IMR-90 (cell line): ENCODE results near the gene RPL39. TPM values are rescaled to one million over a fixed set of nuclear protein-coding genes. Genes with fewer than 3 reads are reported as not detected.

ENCODE experiments used
- ATAC-seq: fragments of 200-7000 bp; cut with Tn5 transposase; 2 replicates; pipeline ENCODE4 v1.9.1; 2020; ENCODE audit warnings: low read depth, mild to moderate bottlenecking, moderate library complexity
- BruUV-seq: library from RNA; stranded (reverse); fragments of 400-500 nt; replicated peaks from 2 replicates; lab custom pipeline; 2021; lab: Mats Ljungman, UMichigan
- CTCF ChIA-PET: fragments of 300-600 bp; formaldehyde crosslinking; extraction: SDS; loops from one replicate; lab custom pipeline; 2021; ENCODE audit warnings: antibody characterized with exemption; lab: Yijun Ruan, JAX
- POLR2A ChIA-PET: fragments of 300-600 bp; sonication (Branson Sonifier 250); formaldehyde crosslinking; loops from one replicate; lab custom pipeline; 2022; ENCODE audit warnings: antibody characterized with exemption; ENCODE audit not compliant: unreplicated experiment; lab: Charles Lee
- DNase-seq: peaks from one replicate; pipeline ENCODE4 v3.0.0; 2013
- H2AFZ ChIP-seq: replicated peaks from 2 replicates; pipeline ENCODE3; 2013; ENCODE audit warnings: low read length, mild to moderate bottlenecking; ENCODE audit not compliant: poor library complexity
- H2AK5ac ChIP-seq: 2 replicates; pipeline ENCODE4 v1.6.1; 2013; ENCODE audit warnings: low read depth, low read length, inconsistent platforms
- H2AK9ac ChIP-seq: replicated peaks from 2 replicates; pipeline ENCODE3; 2013; ENCODE audit warnings: mild to moderate bottlenecking, low read depth, low read length, moderate library complexity; ENCODE audit not compliant: poor library complexity
- H2BK120ac ChIP-seq: 2 replicates; pipeline ENCODE4 v1.6.1; 2013; ENCODE audit warnings: low read depth, low read length, inconsistent platforms
- H2BK15ac ChIP-seq: 3 replicates; pipeline ENCODE4 v1.6.1; 2013; ENCODE audit warnings: low read depth, low read length, inconsistent platforms
- H2BK20ac ChIP-seq: 2 replicates; pipeline ENCODE4 v1.6.1; 2013; ENCODE audit warnings: low read depth, mild to moderate bottlenecking, inconsistent platforms, low read length, moderate library complexity
- H2BK5ac ChIP-seq: 2 replicates; pipeline ENCODE4 v1.6.1; 2013; ENCODE audit warnings: mild to moderate bottlenecking, low read depth, low read length, inconsistent platforms; ENCODE audit not compliant: poor library complexity, severe bottlenecking
- H3K14ac ChIP-seq: replicated peaks from 2 replicates; pipeline ENCODE4 v1.6.1; 2013; ENCODE audit warnings: low read depth, low read length, inconsistent platforms
- H3K18ac ChIP-seq: 2 replicates; pipeline ENCODE4 v1.6.1; 2013; ENCODE audit warnings: low read depth, low read length, control low read depth
- H3K23ac ChIP-seq: 2 replicates; pipeline ENCODE4 v1.6.1; 2013; ENCODE audit warnings: low read depth, low read length, inconsistent platforms
- H3K27ac ChIP-seq: 2 replicates; pipeline ENCODE4 v1.5.1; 2013; ENCODE audit warnings: mild to moderate bottlenecking, control low read depth, low read length; ENCODE audit not compliant: insufficient read depth
- H3K27me3 ChIP-seq: 2 replicates; pipeline ENCODE4 v1.6.1; 2013; ENCODE audit warnings: low read length; ENCODE audit not compliant: control insufficient read depth, insufficient read depth
- H3K36me3 ChIP-seq: 2 replicates; pipeline ENCODE4 v1.6.1; 2013; ENCODE audit warnings: low read length, mixed read lengths; ENCODE audit not compliant: control insufficient read depth, insufficient read depth
- H3K4ac ChIP-seq: 2 replicates; pipeline ENCODE4 v1.6.1; 2013; ENCODE audit warnings: low read depth, low read length, inconsistent platforms
- H3K4me1 ChIP-seq: 2 replicates; pipeline ENCODE4 v1.6.1; 2013; ENCODE audit warnings: low read length, mixed read lengths; ENCODE audit not compliant: control insufficient read depth, insufficient read depth
- H3K4me2 ChIP-seq: 2 replicates; pipeline ENCODE4 v1.6.1; 2013; ENCODE audit warnings: low read depth, mild to moderate bottlenecking, control low read depth, low read length, moderate library complexity
- H3K4me3 ChIP-seq: 2 replicates; pipeline ENCODE4 v1.5.1; 2013; ENCODE audit warnings: low read depth, mild to moderate bottlenecking, control low read depth, low read length, moderate library complexity; ENCODE audit not compliant: insufficient read depth
- H3K56ac ChIP-seq: 2 replicates; pipeline ENCODE4 v1.6.1; 2013; ENCODE audit warnings: low read length, inconsistent platforms; ENCODE audit not compliant: insufficient read depth; ENCODE audit errors: extremely low read depth
- H3K79me1 ChIP-seq, 2 experiments: 2 replicates each; pipeline ENCODE4 v1.6.1; 2013; ENCODE audit warnings: low read length in 2 of 2, inconsistent platforms in 1 of 2, low read depth in 1 of 2
- H3K9ac ChIP-seq: 2 replicates; pipeline ENCODE4 v1.6.1; 2013; ENCODE audit warnings: low read depth, low read length, control low read depth
- H3K9me1 ChIP-seq: 2 replicates; pipeline ENCODE4 v1.6.1; 2013; ENCODE audit warnings: low read length, inconsistent platforms; ENCODE audit not compliant: insufficient read depth
- H3K9me3 ChIP-seq: 2 replicates; pipeline ENCODE4 v1.6.1; 2013; ENCODE audit warnings: low read length; ENCODE audit not compliant: control insufficient read depth, insufficient read depth
- H4K20me1 ChIP-seq: 2 replicates; pipeline ENCODE4 v1.6.1; 2013; ENCODE audit warnings: low read length, inconsistent platforms; ENCODE audit not compliant: insufficient read depth
- H4K5ac ChIP-seq: 2 replicates; pipeline ENCODE4 v1.6.1; 2013; ENCODE audit warnings: mild to moderate bottlenecking, low read depth, low read length, control low read depth
- H4K8ac ChIP-seq, 2 experiments: 2 replicates each; pipeline ENCODE4 v1.6.1; 2013; ENCODE audit warnings: low read depth in 2 of 2, low read length in 2 of 2, control low read depth in 1 of 2, inconsistent platforms in 1 of 2
- H4K91ac ChIP-seq: 2 replicates; pipeline ENCODE4 v1.6.1; 2013; ENCODE audit warnings: low read depth, low read length, inconsistent platforms; ENCODE audit not compliant: insufficient read depth
- BHLHE40 ChIP-seq: fragments of 150-350 bp; IDR thresholded peaks from 2 replicates; pipeline ENCODE4 v1.6.1; 2016; ENCODE audit warnings: mild to moderate bottlenecking, low read depth, low read length
- CEBPB ChIP-seq: IDR thresholded peaks from 2 replicates; pipeline ENCODE4 v1.6.1; 2012; ENCODE audit warnings: low read depth, low read length, improper control_type of control experiment
- CHD1 ChIP-seq: IDR thresholded peaks from 2 replicates; pipeline ENCODE4 v1.6.1; 2012; ENCODE audit warnings: low read depth, low read length, improper control_type of control experiment
- FOS ChIP-seq: fragments of 150-350 bp; IDR thresholded peaks from 2 replicates; pipeline ENCODE4 v1.6.1; 2016; ENCODE audit warnings: low read depth, low read length
- MAFK ChIP-seq: IDR thresholded peaks from 2 replicates; pipeline ENCODE4 v1.6.1; 2012; ENCODE audit warnings: low read depth, low read length, improper control_type of control experiment
- MAZ ChIP-seq: IDR thresholded peaks from 2 replicates; pipeline ENCODE4 v1.6.1; 2012; ENCODE audit warnings: low read depth, mild to moderate bottlenecking, low read length, improper control_type of control experiment, moderate library complexity, borderline replicate concordance
- MXI1 ChIP-seq: IDR thresholded peaks from 2 replicates; pipeline ENCODE4 v1.6.1; 2012; ENCODE audit warnings: low read depth, mild to moderate bottlenecking, low read length, moderate library complexity, borderline replicate concordance
- NFE2L2 ChIP-seq: fragments of 150-350 bp; IDR thresholded peaks from 2 replicates; pipeline ENCODE4 v1.6.1; 2016; ENCODE audit warnings: low read depth, mild to moderate bottlenecking, low read length
- RAD21 ChIP-seq: IDR thresholded peaks from 2 replicates; pipeline ENCODE4 v1.6.1; 2012; ENCODE audit warnings: low read length, improper control_type of control experiment
- RCOR1 ChIP-seq: IDR thresholded peaks from 2 replicates; pipeline ENCODE4 v1.6.1; 2012; ENCODE audit warnings: mild to moderate bottlenecking, low read length, improper control_type of control experiment; ENCODE audit not compliant: insufficient replicate concordance
- RFX5 ChIP-seq: IDR thresholded peaks from 2 replicates; pipeline ENCODE4 v1.8.0; 2012; ENCODE audit warnings: low read depth, mild to moderate bottlenecking, low read length, moderate library complexity
- SMC3 ChIP-seq: fragments of 150-350 bp; IDR thresholded peaks from 2 replicates; pipeline ENCODE4 v1.6.1; 2016; ENCODE audit warnings: low read depth, mild to moderate bottlenecking, antibody characterized with exemption, low read length, moderate library complexity
- WGBS, 2 experiments: methylation state at CpG; one replicate each; pipeline versions ENCODE4 v1.1.5 to v1.1.7; 2013; ENCODE audit warnings: missing lambda C conversion rate in 2 of 2; ENCODE audit not compliant: insufficient read length in 1 of 2; ENCODE audit errors: extremely low coverage in 2 of 2; 5-methylcytosine and 5-hydroxymethylcytosine counted together
- dilution Hi-C: fragments of 300-500 bp; cut with HindIII; formaldehyde crosslinking; loops from one replicate; pipeline ENCODE4 v1.14.3; 2018; ENCODE audit warnings: low sequenced_read_pairs; ENCODE audit not compliant: unreplicated experiment
- in situ Hi-C: fragments of 300-500 bp; cut with MboI; formaldehyde crosslinking; loops from 3 replicates; pipeline ENCODE4 v1.14.3; 2019; ENCODE audit warnings: low sequenced_read_pairs, inconsistent platforms, mixed read lengths
- intact Hi-C: fragments of 100-400 bp; cut with micrococcal nuclease; formaldehyde crosslinking; loops from 2 replicates; pipeline ENCODE4 v1.10.0; 2022
- polyA plus RNA-seq, 3 experiments: library from polyadenylated mRNA; depleted of rRNA; stranded (reverse); fragments of >200 nt; gene quantifications; 2 replicates each; pipeline ENCODE4 v1.2.3, GENCODE V29; 2012; ENCODE audit warnings: low replicate concordance in 1 of 3
- total RNA-seq: library from RNA; depleted of rRNA; stranded (reverse); fragments of >200 nt; gene quantifications from 2 replicates; pipeline ENCODE4 v1.2.3, GENCODE V29; 2012
- TF ChIP-seq, protein P1 (sequence below): fragments of 150-350 bp; IDR thresholded peaks from 2 replicates; pipeline ENCODE4 v1.6.1; 2017; ENCODE audit warnings: mild to moderate bottlenecking, antibody characterized with exemption, low read length, low read depth
- TF ChIP-seq, protein P2 (sequence below): conservative IDR thresholded peaks from 2 replicates; pipeline ENCODE4 v1.5.1; 2012; ENCODE audit warnings: mild to moderate bottlenecking, low read depth, low read length, improper control_type of control experiment

Gene RPL39
- total and polyA plus RNA-seq, 2 of the 4 experiments (the other 2 are of a cell fraction): 681 to 2,357 TPM

DNA sequence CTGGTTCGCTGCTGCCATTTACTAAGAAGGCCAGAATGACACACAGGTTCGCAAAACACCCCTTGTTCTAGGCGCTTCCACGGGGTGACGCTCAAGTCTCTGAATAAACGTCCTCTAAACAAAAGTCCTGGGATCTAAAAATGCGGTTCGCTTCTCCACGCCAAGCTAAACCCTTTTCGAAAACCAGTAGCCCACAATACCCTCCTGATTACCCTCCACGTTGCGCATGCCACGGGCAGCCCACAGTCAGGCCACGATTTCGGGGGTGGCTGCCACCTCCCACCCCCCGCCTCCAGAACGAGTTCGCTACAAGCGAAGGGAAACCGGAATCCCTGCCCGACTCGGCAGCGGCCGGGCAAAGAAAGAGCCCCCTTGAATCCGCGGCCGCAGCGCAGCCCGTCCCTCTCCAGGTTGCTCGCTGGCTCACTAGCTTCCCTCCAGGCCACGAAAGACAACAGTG lies 423 bp downstream of the RPL39 start:
- Histone ChIP-seq H3K9ac (peak overlapping the region; percentile 99), H2BK5ac (peak overlapping the region; percentile 75), H3K27ac (peak overlapping the region; percentile 86), H3K18ac (peak overlapping the region; percentile 21; the same call in 1 of the 2 replicates), H3K9me1 (no peaks in the 10 kb centered on the region; the same call in 1 of the 2 replicates), H2BK20ac (no peak overlapping the region), H3K4ac (peak overlapping the region; percentile 72), H2AK9ac (peak overlapping the region; percentile 97), H3K4me1 (peaks cover 3% of the 10 kb centered on the region; the same call in 1 of the 2 replicates), H3K36me3 (peaks cover 18% of the 10 kb centered on the region), H3K9me3 (no peaks in the 10 kb centered on the region; the same call in 1 of the 2 replicates), H3K23ac (peak overlapping the region; percentile 54; the same call in 1 of the 2 replicates), H3K56ac (peak overlapping the region; percentile 52; the same call in 1 of the 2 replicates), H4K5ac (peak overlapping the region; percentile 34; the same call in 1 of the 2 replicates), H3K14ac (peak overlapping the region; percentile 53), H4K91ac (peak overlapping the region; percentile 38), H4K20me1 (peaks cover 52% of the 10 kb centered on the region), H3K79me1 (peaks cover 0 to 6% of the 10 kb centered on the region in 2 experiments; a peak in 1 of 4 replicates), H2AFZ (peak overlapping the region; percentile 93), H4K8ac (peak overlapping the region; percentile 43 to 67; a peak in 2 of 4 replicates), H2BK120ac (no peak overlapping the region), H3K4me2 (peak overlapping the region; percentile 99), H3K27me3 (no peaks in the 10 kb centered on the region), H2BK15ac (no peak overlapping the region), H2AK5ac (no peak overlapping the region), H3K4me3 (peak overlapping the region; percentile 72)
- peak; percentile 31 for ATAC-seq
- TSS peak; percentile 45 for BruUV-seq
- intact Hi-C loops: loop anchor here (2.0 to 5.0 kb wide), 2 partner anchors 80 to 184 kb away; partner anchors contain the start of genes NDUFA1, NKRF and RNF113A
- DNase-seq: peak; percentile 26
- in situ Hi-C loops: no loop called here
- dilution Hi-C loops: no loop called here
- ChIA-PET POLR2A (interaction anchor here (1.0 kb wide), 1 partner anchor 11 kb away, joined by 6 read pairs; no protein-coding TSS in a partner anchor), CTCF (interaction anchor here (1.0 to 1.4 kb wide), 2 partner anchors 33 to 275 kb away, joined by 3 read pairs; partner anchors contain the start of gene SOWAHD)
- WGBS, 2 experiments: 31% methylated on average over 12 of the region's 31 CpGs; no CpG with 5 or more reads in 1 of the 2 experiments
- TF ChIP-seq MXI1 (no peak; the same call in 1 of the 2 replicates), CHD1 (no peak), SMC3 (0 out of 2 replicates have a peak, but pooled peaks have one; percentile 3), FOS (no peak), CEBPB (no peak), RFX5 (no peak), RAD21 (no peak), MAZ (no peak), MAFK (no peak), BHLHE40 (no peak), RCOR1 (no peak), NFE2L2 (no peak)
- TF ChIP-seq, protein P1, sequence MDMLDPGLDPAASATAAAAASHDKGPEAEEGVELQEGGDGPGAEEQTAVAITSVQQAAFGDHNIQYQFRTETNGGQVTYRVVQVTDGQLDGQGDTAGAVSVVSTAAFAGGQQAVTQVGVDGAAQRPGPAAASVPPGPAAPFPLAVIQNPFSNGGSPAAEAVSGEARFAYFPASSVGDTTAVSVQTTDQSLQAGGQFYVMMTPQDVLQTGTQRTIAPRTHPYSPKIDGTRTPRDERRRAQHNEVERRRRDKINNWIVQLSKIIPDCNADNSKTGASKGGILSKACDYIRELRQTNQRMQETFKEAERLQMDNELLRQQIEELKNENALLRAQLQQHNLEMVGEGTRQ: no peak
- TF ChIP-seq, protein P2, sequence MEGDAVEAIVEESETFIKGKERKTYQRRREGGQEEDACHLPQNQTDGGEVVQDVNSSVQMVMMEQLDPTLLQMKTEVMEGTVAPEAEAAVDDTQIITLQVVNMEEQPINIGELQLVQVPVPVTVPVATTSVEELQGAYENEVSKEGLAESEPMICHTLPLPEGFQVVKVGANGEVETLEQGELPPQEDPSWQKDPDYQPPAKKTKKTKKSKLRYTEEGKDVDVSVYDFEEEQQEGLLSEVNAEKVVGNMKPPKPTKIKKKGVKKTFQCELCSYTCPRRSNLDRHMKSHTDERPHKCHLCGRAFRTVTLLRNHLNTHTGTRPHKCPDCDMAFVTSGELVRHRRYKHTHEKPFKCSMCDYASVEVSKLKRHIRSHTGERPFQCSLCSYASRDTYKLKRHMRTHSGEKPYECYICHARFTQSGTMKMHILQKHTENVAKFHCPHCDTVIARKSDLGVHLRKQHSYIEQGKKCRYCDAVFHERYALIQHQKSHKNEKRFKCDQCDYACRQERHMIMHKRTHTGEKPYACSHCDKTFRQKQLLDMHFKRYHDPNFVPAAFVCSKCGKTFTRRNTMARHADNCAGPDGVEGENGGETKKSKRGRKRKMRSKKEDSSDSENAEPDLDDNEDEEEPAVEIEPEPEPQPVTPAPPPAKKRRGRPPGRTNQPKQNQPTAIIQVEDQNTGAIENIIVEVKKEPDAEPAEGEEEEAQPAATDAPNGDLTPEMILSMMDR: 0 out of 2 replicates have a peak, but pooled peaks have one; percentile 11
